K562 (cell line): ENCODE data around the gene ARMC8. TPM values are rescaled to one million over a fixed set of nuclear protein-coding genes. Genes with fewer than 3 reads are reported as not detected.

Experiments used
- ATAC-seq: fragments of 200-7000 bp; cut with Tn5 transposase; 3 replicates; pipeline ENCODE4 v1.9.1; 2020; ENCODE audit warnings: moderate library complexity
- BruUV-seq: library from RNA; stranded (reverse); fragments of 400-500 nt; replicated peaks from 2 replicates; lab custom pipeline; 2021; lab: Mats Ljungman, UMichigan
- CTCF ChIA-PET: fragments of 300-600 bp; formaldehyde crosslinking; extraction: SDS; loops from one replicate; lab custom pipeline; 2021; ENCODE audit warnings: low intra/inter-chr PET ratio; lab: Yijun Ruan, JAX
- POLR2A ChIA-PET: fragments of 300-600, 350-650 bp; sonication (Branson Sonifier 250); formaldehyde crosslinking; extraction: SDS; loops from one replicate; lab custom pipeline; 2021; ENCODE audit warnings: antibody characterized with exemption, inconsistent platforms; lab: Yijun Ruan, JAX
- DNase-seq, 4 experiments: peaks; one replicate each; pipeline versions ENCODE4 v3.0.0 to v3.0.0-alpha.2; 2011 to 2018; ENCODE audit warnings: low spot score in 3 of 4, mixed read lengths in 3 of 4; ENCODE audit errors: extremely low read depth in 1 of 4
- FAIRE-seq: peaks from 2 replicates; lab custom pipeline; 2011; peaks lifted over from hg19 to GRCh38; lab: Jason Lieb, UNC
- H2AFZ ChIP-seq: 2 replicates; pipeline ENCODE4 v1.6.0; 2011; ENCODE audit warnings: low read depth, low read length, control low read depth, inconsistent platforms
- H3K27ac ChIP-seq: fragments of 200-600 bp; 3 replicates; pipeline ENCODE4 v1.8.0; 2011; ENCODE audit warnings: low read depth, mild to moderate bottlenecking, control low read depth, inconsistent platforms, low read length, moderate library complexity, mixed read lengths; ENCODE audit errors: extremely low read depth
- H3K27me3 ChIP-seq, 2 experiments: fragments of 300-600 bp in 1 of 2; 2 replicates in 1 of 2; 3 replicates in 1 of 2; pipeline versions ENCODE4 v1.6.0 to v1.8.0; 2011; ENCODE audit warnings: inconsistent platforms in 2 of 2, low read length in 2 of 2, mild to moderate bottlenecking in 1 of 2, mixed read lengths in 1 of 2, moderate library complexity in 1 of 2; ENCODE audit not compliant: control insufficient read depth in 2 of 2, insufficient read depth in 2 of 2
- H3K36me3 ChIP-seq: fragments of 300-600 bp; 3 replicates; pipeline ENCODE4 v1.8.0; 2011; ENCODE audit warnings: mild to moderate bottlenecking, low read length, inconsistent platforms; ENCODE audit not compliant: control insufficient read depth, insufficient read depth
- H3K4me1 ChIP-seq, 2 experiments: fragments of 200-600 bp in 1 of 2; replicated peaks in 1 of 2; 2 replicates in 1 of 2; 3 replicates in 1 of 2; pipeline versions ENCODE4 v1.5.1 to v1.8.0; 2011; ENCODE audit warnings: inconsistent platforms in 2 of 2, low read length in 2 of 2, mild to moderate bottlenecking in 1 of 2, mixed read lengths in 1 of 2, moderate library complexity in 1 of 2; ENCODE audit not compliant: control insufficient read depth in 2 of 2, insufficient read depth in 2 of 2
- H3K4me2 ChIP-seq: 2 replicates; pipeline ENCODE4 v1.6.1; 2011; ENCODE audit warnings: low read length, control low read depth, inconsistent platforms, mixed read lengths; ENCODE audit not compliant: insufficient read depth
- H3K4me3 ChIP-seq: fragments of 200-600 bp; sonication (generic), shearing (Covaris generic); 2 replicates; pipeline ENCODE4 v1.5.1; 2016; ENCODE audit warnings: control low read depth, inconsistent platforms
- H3K79me2 ChIP-seq: fragments of 200-600 bp; 3 replicates; pipeline ENCODE4 v1.8.0; 2011; ENCODE audit warnings: low read length, inconsistent platforms; ENCODE audit not compliant: control insufficient read depth, insufficient read depth
- H3K9ac ChIP-seq, 2 experiments: 2 replicates each; pipeline versions ENCODE4 v1.6.0 to v1.6.1; 2011; ENCODE audit warnings: low read depth in 2 of 2, low read length in 2 of 2, control low read depth in 1 of 2, inconsistent platforms in 1 of 2, mild to moderate bottlenecking in 1 of 2, mixed read lengths in 1 of 2; ENCODE audit not compliant: insufficient read depth in 1 of 2
- H3K9me1 ChIP-seq: one replicate; pipeline ENCODE4 v1.6.0; 2011; ENCODE audit warnings: inconsistent platforms, mild to moderate bottlenecking, low read length, moderate library complexity; ENCODE audit not compliant: control insufficient read depth, insufficient read depth
- H3K9me3 ChIP-seq: replicated peaks from 2 replicates; pipeline ENCODE4 v1.5.1; 2011; ENCODE audit warnings: low read depth, low read length, inconsistent platforms; ENCODE audit not compliant: control insufficient read depth, insufficient read depth
- H4K20me1 ChIP-seq: replicated peaks from 2 replicates; pipeline ENCODE4 v1.6.1; 2011; ENCODE audit warnings: low read length, inconsistent platforms, mixed read lengths; ENCODE audit not compliant: control insufficient read depth, insufficient read depth
- EP300 ChIP-seq: IDR thresholded peaks from 2 replicates; pipeline ENCODE4 v1.6.1; 2012; ENCODE audit warnings: low read length, improper control_type of control experiment
- JUND ChIP-seq, 2 experiments: IDR thresholded peaks; 2 replicates in 1 of 2; 3 replicates in 1 of 2; pipeline ENCODE4 v1.6.1; 2011; ENCODE audit warnings: borderline replicate concordance in 2 of 2, low read depth in 2 of 2, low read length in 2 of 2, improper control_type of control experiment in 1 of 2, missing biosample characterization in 1 of 2, missing genetic modification characterization in 1 of 2, missing genetic modification reagents in 1 of 2
- MTA3 ChIP-seq: fragments of 450-650 bp; formaldehyde crosslinking; IDR thresholded peaks from 2 replicates; pipeline ENCODE4 v1.6.1; 2017; ENCODE audit warnings: mild to moderate bottlenecking, borderline replicate concordance
- RB1 ChIP-seq: fragments of 450-650 bp; IDR thresholded peaks from 2 replicates; pipeline ENCODE4 v1.6.1; 2017; ENCODE audit warnings: low read depth, mild to moderate bottlenecking
- SETDB1 ChIP-seq: IDR thresholded peaks from one replicate; pipeline ENCODE4 v1.6.1; 2012; ENCODE audit warnings: low read length, control low read depth, inconsistent platforms
- ZNF133 ChIP-seq: fragments of 250-450 bp; sonication (Bioruptor Pico); IDR thresholded peaks from 2 replicates; pipeline ENCODE4 v1.4.0; 2020; ENCODE audit warnings: mild to moderate bottlenecking
- ZNF699 ChIP-seq: fragments of 250-450 bp; sonication (Bioruptor Pico); IDR thresholded peaks from 2 replicates; pipeline ENCODE4 v1.8.0; 2021; ENCODE audit warnings: mild to moderate bottlenecking, moderate library complexity; ENCODE audit not compliant: insufficient replicate concordance
- WGBS: fragments of 100-300 bp; shearing (Covaris generic); methylation state at CpG from one replicate; pipeline ENCODE4 v1.1.6; 2016; ENCODE audit warnings: low coverage, mixed read lengths; ENCODE audit not compliant: insufficient coverage; ENCODE audit errors: missing lambda C conversion rate; 5-methylcytosine and 5-hydroxymethylcytosine counted together
- in situ Hi-C: fragments of 300-500 bp; cut with MboI; formaldehyde crosslinking; loops from 4 replicates; pipeline ENCODE4 v1.15.0; 2018; ENCODE audit warnings: inconsistent platforms, mixed read lengths
- intact Hi-C: fragments of 100-400 bp; cut with micrococcal nuclease; formaldehyde crosslinking; loops from 2 replicates; pipeline ENCODE4 v1.14.2; 2022
- polyA plus RNA-seq, 8 experiments: library from polyadenylated mRNA; depleted of rRNA in 4 of 8; stranded (reverse) in 5 of 8; unstranded in 3 of 8; fragments of >200 nt; fragmentation: Nextera tagmentation in 2 of 8; fragmentation: Illumina TruSeq in 1 of 8; extraction: Ambion mirVana in 2 of 8; extraction: Trizol in 1 of 8; gene quantifications; 2 replicates each; pipeline versions ENCODE4 v1.2.1 to v1.2.3, GENCODE V29; 2011 to 2014; ENCODE audit warnings: inconsistent platforms in 1 of 8, missing spikeins in 1 of 8
- total RNA-seq, 7 experiments: library from RNA; depleted of rRNA in 6 of 7; stranded (reverse); fragments of >200 nt in 6 of 7; fragmentation: Illumina TruSeq in 2 of 7; extraction: Trizol in 2 of 7; gene quantifications; 2 replicates each; pipeline versions ENCODE4 v1.2.1 to v1.2.3, GENCODE V29; 2011 to 2021; ENCODE audit warnings: low replicate concordance in 1 of 7
- TF ChIP-seq, protein P1 (sequence below): fragments of 250-450 bp; sonication (Bioruptor Pico); IDR thresholded peaks from 2 replicates; pipeline ENCODE4 v1.4.0; 2020; ENCODE audit warnings: mild to moderate bottlenecking, moderate library complexity, borderline replicate concordance
- TF ChIP-seq, protein P2 (sequence below), 2 experiments: IDR thresholded peaks; 2 replicates each; pipeline ENCODE4 v1.6.1; 2012; ENCODE audit warnings: improper control_type of control experiment in 2 of 2, low read depth in 2 of 2, low read length in 2 of 2, borderline replicate concordance in 1 of 2

ARMC8 gene
- total and polyA plus RNA-seq, 9 of the 15 experiments (the other 6 are each of a cell fraction or from before 2014, with no cell fraction given) = 22.4 to 76.1 (median 37.3) TPM

DNA sequence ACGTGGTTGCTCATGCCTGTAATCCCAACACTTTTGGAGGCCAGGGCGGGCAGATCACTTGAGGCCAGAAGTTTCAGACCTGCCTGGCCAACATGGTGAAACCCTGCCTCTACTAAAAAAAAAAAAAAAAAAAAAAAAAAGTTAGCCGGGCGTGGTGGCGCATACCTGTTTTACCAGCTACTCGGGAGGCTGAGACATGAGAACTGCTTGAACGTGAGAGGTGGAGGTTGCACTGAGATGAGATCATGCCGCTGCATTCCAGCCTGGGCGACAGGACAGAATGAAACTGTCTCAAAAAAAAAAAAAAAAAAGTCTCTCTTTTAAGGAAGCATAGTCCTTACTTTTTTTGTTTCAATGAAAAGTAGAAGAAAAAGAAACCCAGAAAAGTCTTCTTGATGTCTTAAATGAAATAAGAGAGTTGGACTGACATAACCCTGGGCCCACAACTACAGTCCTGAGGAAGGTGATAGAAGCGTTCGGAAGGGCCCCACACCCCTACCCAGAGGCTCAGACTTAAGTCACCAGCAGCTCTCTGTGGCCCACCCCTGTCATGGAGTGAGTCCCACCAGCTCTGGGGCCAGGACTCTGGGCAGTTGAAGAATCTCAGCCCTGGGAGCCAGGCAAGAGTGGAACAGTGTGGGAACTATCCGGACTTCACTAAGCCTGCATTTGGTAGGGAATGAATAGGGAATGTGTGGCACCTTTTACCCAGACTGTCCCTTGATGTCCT is 139.9 kb downstream of the ARMC8 start:
- no peak overlapping the region for H2AFZ ChIP-seq
- DNase-seq (no peak), FAIRE-seq (no peak), ATAC-seq (no peak)
- CTCF ChIA-PET = no interaction called here
- no peaks in the 10 kb centered on the region for H3K9me3 ChIP-seq
- WGBS = 57% methylated on average over 5 of the region's 12 CpGs
- H3K4me2 ChIP-seq = no peak overlapping the region
- H3K9me1 ChIP-seq = no peaks in the 10 kb centered on the region
- POLR2A ChIA-PET = no interaction called here
- intact Hi-C loops (loop anchor here (10.0 kb wide), 1 partner anchor 262 kb away; no protein-coding TSS in a partner anchor), in situ Hi-C loops (no loop called here)
- no peak overlapping the region for H3K9ac ChIP-seq
- no peaks in the 10 kb centered on the region for H3K36me3 ChIP-seq
- BruUV-seq = no TSS peak
- no peak overlapping the region for H3K4me3 ChIP-seq
- no peaks in the 10 kb centered on the region for H3K79me2 ChIP-seq
- no peaks in the 10 kb centered on the region for H3K27me3 ChIP-seq
- no peaks in the 10 kb centered on the region for H4K20me1 ChIP-seq
- H3K4me1 ChIP-seq = peaks cover 10 to 14% of the 10 kb centered on the region in 2 experiments; a peak in 4 of 5 replicates
- no peak overlapping the region for H3K27ac ChIP-seq
- TF ChIP-seq ZNF699 = no peak
- TF ChIP-seq, protein P1, sequence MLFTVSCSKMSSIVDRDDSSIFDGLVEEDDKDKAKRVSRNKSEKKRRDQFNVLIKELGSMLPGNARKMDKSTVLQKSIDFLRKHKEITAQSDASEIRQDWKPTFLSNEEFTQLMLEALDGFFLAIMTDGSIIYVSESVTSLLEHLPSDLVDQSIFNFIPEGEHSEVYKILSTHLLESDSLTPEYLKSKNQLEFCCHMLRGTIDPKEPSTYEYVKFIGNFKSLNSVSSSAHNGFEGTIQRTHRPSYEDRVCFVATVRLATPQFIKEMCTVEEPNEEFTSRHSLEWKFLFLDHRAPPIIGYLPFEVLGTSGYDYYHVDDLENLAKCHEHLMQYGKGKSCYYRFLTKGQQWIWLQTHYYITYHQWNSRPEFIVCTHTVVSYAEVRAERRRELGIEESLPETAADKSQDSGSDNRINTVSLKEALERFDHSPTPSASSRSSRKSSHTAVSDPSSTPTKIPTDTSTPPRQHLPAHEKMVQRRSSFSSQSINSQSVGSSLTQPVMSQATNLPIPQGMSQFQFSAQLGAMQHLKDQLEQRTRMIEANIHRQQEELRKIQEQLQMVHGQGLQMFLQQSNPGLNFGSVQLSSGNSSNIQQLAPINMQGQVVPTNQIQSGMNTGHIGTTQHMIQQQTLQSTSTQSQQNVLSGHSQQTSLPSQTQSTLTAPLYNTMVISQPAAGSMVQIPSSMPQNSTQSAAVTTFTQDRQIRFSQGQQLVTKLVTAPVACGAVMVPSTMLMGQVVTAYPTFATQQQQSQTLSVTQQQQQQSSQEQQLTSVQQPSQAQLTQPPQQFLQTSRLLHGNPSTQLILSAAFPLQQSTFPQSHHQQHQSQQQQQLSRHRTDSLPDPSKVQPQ = no peak
- TF ChIP-seq, protein P2, sequence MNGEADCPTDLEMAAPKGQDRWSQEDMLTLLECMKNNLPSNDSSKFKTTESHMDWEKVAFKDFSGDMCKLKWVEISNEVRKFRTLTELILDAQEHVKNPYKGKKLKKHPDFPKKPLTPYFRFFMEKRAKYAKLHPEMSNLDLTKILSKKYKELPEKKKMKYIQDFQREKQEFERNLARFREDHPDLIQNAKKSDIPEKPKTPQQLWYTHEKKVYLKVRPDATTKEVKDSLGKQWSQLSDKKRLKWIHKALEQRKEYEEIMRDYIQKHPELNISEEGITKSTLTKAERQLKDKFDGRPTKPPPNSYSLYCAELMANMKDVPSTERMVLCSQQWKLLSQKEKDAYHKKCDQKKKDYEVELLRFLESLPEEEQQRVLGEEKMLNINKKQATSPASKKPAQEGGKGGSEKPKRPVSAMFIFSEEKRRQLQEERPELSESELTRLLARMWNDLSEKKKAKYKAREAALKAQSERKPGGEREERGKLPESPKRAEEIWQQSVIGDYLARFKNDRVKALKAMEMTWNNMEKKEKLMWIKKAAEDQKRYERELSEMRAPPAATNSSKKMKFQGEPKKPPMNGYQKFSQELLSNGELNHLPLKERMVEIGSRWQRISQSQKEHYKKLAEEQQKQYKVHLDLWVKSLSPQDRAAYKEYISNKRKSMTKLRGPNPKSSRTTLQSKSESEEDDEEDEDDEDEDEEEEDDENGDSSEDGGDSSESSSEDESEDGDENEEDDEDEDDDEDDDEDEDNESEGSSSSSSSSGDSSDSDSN (IDR thresholded peaks at IDR 0.05; ENCODE audit: borderline replicate concordance in 1 of 2, low read depth in 2 of 2, low read length in 2 of 2) = no peak
- TF ChIP-seq ZNF133 = no peak
- TF ChIP-seq SETDB1 = no peak
- TF ChIP-seq EP300 = no peak
- no peak for TF ChIP-seq MTA3
- TF ChIP-seq JUND (IDR thresholded peaks at IDR 0.05; ENCODE audit: borderline replicate concordance, low read depth, low read length) = no peak
- no peak for TF ChIP-seq JUND (tag; IDR thresholded peaks at IDR 0.05; ENCODE audit: borderline replicate concordance, low read depth, low read length)
- TF ChIP-seq RB1 = no peak
